ENCODE measurements around the gene DYNLT4.

The DYNLT4 gene

GRCh38 chr1:44792736-44793502 lies 14.2 kb downstream of the DYNLT4 start:
- DNase-seq (ENCODE audit: insufficient read length, low spot score) (no peak), FAIRE-seq (no peak)

GRCh38 chr1:44790968-44791801 lies 16.0 kb downstream of the DYNLT4 start:
- DNase-seq (ENCODE audit: insufficient read length, low spot score) (no peak), FAIRE-seq (no peak)

- FAIRE-seq (no peak), DNase-seq (ENCODE audit: insufficient read length, low spot score) (no peak)
These were observed 18.9 kb downstream of the DYNLT4 start, which contains the start of gene BEST4 for GRCh38 chr1:44788120-44788860. Gene BEST4, minus strand, starts transcription at chr1:44788170. Its CDS starts 465 bp downstream, at chr1:44787705.

GRCh38 chr1:44787506-44787905 lies 19.6 kb downstream of the DYNLT4 start:
- no peak for DNase-seq (ENCODE audit: insufficient read length, low spot score)
- no peak for FAIRE-seq

GRCh38 chr1:44786841-44787426 lies 20.2 kb downstream of the DYNLT4 start:
- FAIRE-seq (no peak), DNase-seq (ENCODE audit: insufficient read length, low spot score) (no peak)

- no peak for DNase-seq (ENCODE audit: insufficient read length, low spot score)
- no peak for FAIRE-seq
These were observed 20.9 kb downstream of the DYNLT4 start for GRCh38 chr1:44786138-44786840.

- DNase-seq (ENCODE audit: insufficient read length, low spot score) (no peak), FAIRE-seq (no peak)
These were observed 21.5 kb downstream of the DYNLT4 start for GRCh38 chr1:44785501-44786137.

- DNase-seq (ENCODE audit: insufficient read length, low spot score): no peak
- no peak for FAIRE-seq
These were observed 22.1 kb downstream of the DYNLT4 start for GRCh38 chr1:44785029-44785380.

GRCh38 chr1:44784094-44785028 lies 22.8 kb downstream of the DYNLT4 start:
- no peak for FAIRE-seq

GRCh38 chr1:44783697-44784093 lies 23.5 kb downstream of the DYNLT4 start:
- FAIRE-seq (no peak), DNase-seq (ENCODE audit: insufficient read length, low spot score) (no peak)

More at GRCh38 chr1:44784094-44785028, 22.8 kb downstream of the DYNLT4 start:
- no peak for DNase-seq (ENCODE audit: insufficient read length, low spot score)

- DNase-seq (ENCODE audit: insufficient read length, low spot score) (no peak), FAIRE-seq (no peak)
These were observed 26.5 kb downstream of the DYNLT4 start for GRCh38 chr1:44780583-44781121.

GRCh38 chr1:44778705-44779576 lies 28.2 kb downstream of the DYNLT4 start:
- FAIRE-seq (no peak), DNase-seq (ENCODE audit: insufficient read length, low spot score) (no peak)

GRCh38 chr1:44777969-44778635 lies 29.0 kb downstream of the DYNLT4 start:
- DNase-seq (ENCODE audit: insufficient read length, low spot score) (no peak), FAIRE-seq (no peak)

GRCh38 chr1:44777547-44777946 lies 29.6 kb downstream of the DYNLT4 start:
- DNase-seq (ENCODE audit: insufficient read length, low spot score): no peak
- FAIRE-seq: no peak

- DNase-seq (ENCODE audit: insufficient read length, low spot score) (no peak), FAIRE-seq (no peak)
These were observed 30.5 kb downstream of the DYNLT4 start for GRCh38 chr1:44776730-44777068.

- FAIRE-seq: no peak
- no peak for DNase-seq (ENCODE audit: insufficient read length, low spot score)
These were observed 31.0 kb downstream of the DYNLT4 start for GRCh38 chr1:44775930-44776729.

All from HTR-8/SVneo (cell line).